Suprapubic skin (tissue), 4 donors: Measurements from ENCODE around the gene CDKN3. TPM values are rescaled to one million over a fixed set of nuclear protein-coding genes. Genes with fewer than 3 reads are reported as not detected.
"Not testable (repeated sequence)": the region's sequence is repeated elsewhere in the genome, so short reads cannot be mapped to it uniquely, and the experiment has no call there.

Experiments used
- DNase-seq, 2 donors: peaks; one replicate each; pipeline ENCODE4 v3.0.0-alpha.2; 2019; ENCODE audit warnings: low spot score in 2 of 2
- H3K27ac ChIP-seq: fragments of 200-600 bp; sonication (generic); one replicate; pipeline ENCODE4 v1.5.1; 2019
- H3K27me3 ChIP-seq: fragments of 200-600 bp; sonication (generic); one replicate; pipeline ENCODE4 v1.5.1; 2019
- H3K36me3 ChIP-seq: fragments of 200-600 bp; sonication (generic); one replicate; pipeline ENCODE4 v1.5.1; 2019
- H3K4me1 ChIP-seq: fragments of 200-600 bp; sonication (generic); one replicate; pipeline ENCODE4 v1.5.1; 2019
- H3K4me3 ChIP-seq: fragments of 200-600 bp; sonication (generic); one replicate; pipeline ENCODE4 v1.5.1; 2019; ENCODE audit warnings: mild to moderate bottlenecking
- H3K9me3 ChIP-seq: fragments of 200-600 bp; sonication (generic); one replicate; pipeline ENCODE4 v1.5.1; 2019
- CTCF ChIP-seq, 2 donors: fragments of 200-600 bp in 1 of 2; fragments of 450-650 bp in 1 of 2; sonication (generic) in 1 of 2; IDR thresholded peaks; one replicate each; pipeline ENCODE4 v1.5.1; 2016 to 2019; ENCODE audit warnings: antibody characterized with exemption in 2 of 2, mild to moderate bottlenecking in 1 of 2, moderate library complexity in 1 of 2
- EP300 ChIP-seq: sonication (generic); formaldehyde crosslinking; IDR thresholded peaks from one replicate; pipeline ENCODE4 v1.6.1; 2017; ENCODE audit warnings: antibody characterized with exemption
- POLR2A ChIP-seq, 2 donors: fragments of 450-650 bp; IDR thresholded peaks; one replicate each; pipeline ENCODE4 v1.6.1; 2017; ENCODE audit warnings: antibody characterized with exemption in 2 of 2, mild to moderate bottlenecking in 2 of 2, moderate library complexity in 2 of 2
- POLR2AphosphoS5 ChIP-seq, 3 donors: sonication (generic); formaldehyde crosslinking; IDR thresholded peaks; one replicate each; pipeline ENCODE4 v1.6.1; 2017; ENCODE audit warnings: antibody characterized with exemption in 3 of 3
- WGBS: methylation state at CpG from one replicate; pipeline ENCODE4 v1.1.5; 2018; 5-methylcytosine and 5-hydroxymethylcytosine counted together
- total RNA-seq, 4 donors: library from RNA; depleted of rRNA; stranded (reverse); fragments of >200 nt; gene quantifications; one replicate each; pipeline ENCODE4 v1.1.0, GENCODE V29; 2016

The CDKN3 gene
- total RNA-seq, 4 donors from 2014 or later: 4.9 to 8.0 (median 7.5) TPM; not detected in 1

- Histone ChIP-seq H3K27me3 (no peaks in the 10 kb centered on the region), H3K9me3 (no peaks in the 10 kb centered on the region), H3K4me3 (no peak overlapping the region), H3K4me1 (peaks cover 5% of the 10 kb centered on the region), H3K27ac (no peak overlapping the region), H3K36me3 (no peaks in the 10 kb centered on the region)
- DNase-seq: no peak
- TF ChIP-seq CTCF (IDR thresholded peaks at IDR 0.05) (no peak), EP300 (no peak), POLR2A (IDR thresholded peaks at IDR 0.05) (no peak), POLR2AphosphoS5 (IDR thresholded peaks at IDR 0.05) (no peak)
- WGBS: 77% methylated on average over 7 of the region's 7 CpGs
Measured at GRCh38 chr14:54374117-54374884, 22.5 kb upstream of the CDKN3 start.

- WGBS: 48% methylated on average over 7 of the region's 7 CpGs
- H3K27me3 ChIP-seq: no peaks in the 10 kb centered on the region
- no peaks in the 10 kb centered on the region for H3K9me3 ChIP-seq
- H3K27ac ChIP-seq: no peak overlapping the region
- peaks cover 2% of the 10 kb centered on the region for H3K4me1 ChIP-seq
- H3K36me3 ChIP-seq: no peaks in the 10 kb centered on the region
- no peak for DNase-seq
- H3K4me3 ChIP-seq: no peak overlapping the region
- no peak for TF ChIP-seq POLR2AphosphoS5 (IDR thresholded peaks at IDR 0.05)
- TF ChIP-seq CTCF (IDR thresholded peaks at IDR 0.05): no peak
- no peak for TF ChIP-seq POLR2A (IDR thresholded peaks at IDR 0.05)
- TF ChIP-seq EP300: no peak
Measured at GRCh38 chr14:54377501-54377900, 19.3 kb upstream of the CDKN3 start.

- WGBS: 66% methylated on average over 5 of the region's 5 CpGs
- H3K9me3 ChIP-seq, H3K36me3 ChIP-seq, H3K4me3 ChIP-seq, H3K27ac ChIP-seq, H3K4me1 ChIP-seq, H3K27me3 ChIP-seq, DNase-seq: not testable (repeated sequence)
Measured at GRCh38 chr14:54378893-54379292, 17.9 kb upstream of the CDKN3 start.

GRCh38 chr14:54380558-54380957, 16.2 kb upstream of the CDKN3 start:
- WGBS: 36% methylated on average over 3 of the region's 3 CpGs
- not testable (repeated sequence) for H3K4me1 ChIP-seq, H3K4me3 ChIP-seq, H3K36me3 ChIP-seq, H3K9me3 ChIP-seq, H3K27ac ChIP-seq, H3K27me3 ChIP-seq, DNase-seq

- H3K4me3 ChIP-seq: no peak overlapping the region
- DNase-seq: no peak
- H3K27ac ChIP-seq: no peak overlapping the region
- H3K9me3 ChIP-seq: no peaks in the 10 kb centered on the region
- H3K4me1 ChIP-seq: no peaks in the 10 kb centered on the region
- peaks cover 8% of the 10 kb centered on the region for H3K27me3 ChIP-seq
- TF ChIP-seq POLR2A (IDR thresholded peaks at IDR 0.05) (no peak), POLR2AphosphoS5 (IDR thresholded peaks at IDR 0.05) (no peak), EP300 (no peak), CTCF (IDR thresholded peaks at IDR 0.05) (no peak)
- H3K36me3 ChIP-seq: no peaks in the 10 kb centered on the region
Measured at GRCh38 chr14:54381821-54382220, 15.0 kb upstream of the CDKN3 start.

- no peaks in the 10 kb centered on the region for H3K36me3 ChIP-seq
- H3K27ac ChIP-seq: no peak overlapping the region
- DNase-seq: no peak
- no peak for TF ChIP-seq CTCF (IDR thresholded peaks at IDR 0.05)
- H3K27me3 ChIP-seq: peaks cover 8% of the 10 kb centered on the region
- no peaks in the 10 kb centered on the region for H3K9me3 ChIP-seq
- H3K4me3 ChIP-seq: no peak overlapping the region
- H3K4me1 ChIP-seq: peaks cover 5% of the 10 kb centered on the region
- WGBS: 92% methylated on average over 4 of the region's 4 CpGs
Measured at GRCh38 chr14:54383835-54384234, 13.0 kb upstream of the CDKN3 start.
